HL-60 (cell line): ENCODE results near the gene OR6X1.

Experiments
- DNase-seq, 2 experiments: peaks; one replicate each; pipeline ENCODE4 v3.0.0-alpha.2; 2010 to 2020; ENCODE audit warnings: low read depth in 1 of 2, low spot score in 1 of 2
- H3K27ac ChIP-seq: fragments of 250-450 bp; sonication (Bioruptor Pico); replicated peaks from 2 replicates; pipeline ENCODE4 v1.5.1; 2020; ENCODE audit warnings: mild to moderate bottlenecking, moderate library complexity
- H3K27me3 ChIP-seq: fragments of 250-450 bp; sonication (Bioruptor Pico); 2 replicates; pipeline ENCODE4 v1.5.1; 2021; ENCODE audit warnings: mild to moderate bottlenecking, moderate library complexity; ENCODE audit not compliant: insufficient read depth, poor library complexity, severe bottlenecking
- H3K4me3 ChIP-seq: replicated peaks from 2 replicates; pipeline ENCODE4 v1.5.1; 2011; ENCODE audit warnings: mild to moderate bottlenecking, control low read depth, low read length; ENCODE audit not compliant: insufficient read depth
- CTCF ChIP-seq: IDR thresholded peaks from one replicate; pipeline ENCODE4 v1.5.1; 2011; ENCODE audit warnings: low read length, control low read depth, inconsistent platforms; ENCODE audit not compliant: insufficient read depth
- GABPA ChIP-seq: IDR thresholded peaks from 2 replicates; pipeline ENCODE4 v1.6.1; 2012; ENCODE audit warnings: low read depth
- POLR2AphosphoS5 ChIP-seq: IDR thresholded peaks from 2 replicates; pipeline ENCODE4 v1.6.1; 2012; ENCODE audit warnings: low read depth
- REST ChIP-seq: IDR thresholded peaks from 2 replicates; pipeline ENCODE4 v1.6.1; 2012; ENCODE audit warnings: low read depth; ENCODE audit not compliant: insufficient replicate concordance
- SPI1 ChIP-seq: IDR thresholded peaks from 2 replicates; pipeline ENCODE4 v1.6.1; 2012; ENCODE audit warnings: low read depth, mild to moderate bottlenecking, borderline replicate concordance

Gene OR6X1

GRCh38 chr11:123797114-123797513, 42.8 kb upstream of the OR6X1 start:
- TF ChIP-seq POLR2AphosphoS5 (no peak), SPI1 (no peak), REST (no peak), GABPA (no peak), CTCF (no peak)
- H3K27ac ChIP-seq: no peak overlapping the region
- H3K27me3 ChIP-seq: no peaks in the 10 kb centered on the region
- no peak for DNase-seq
- H3K4me3 ChIP-seq: no peak overlapping the region

DNA sequence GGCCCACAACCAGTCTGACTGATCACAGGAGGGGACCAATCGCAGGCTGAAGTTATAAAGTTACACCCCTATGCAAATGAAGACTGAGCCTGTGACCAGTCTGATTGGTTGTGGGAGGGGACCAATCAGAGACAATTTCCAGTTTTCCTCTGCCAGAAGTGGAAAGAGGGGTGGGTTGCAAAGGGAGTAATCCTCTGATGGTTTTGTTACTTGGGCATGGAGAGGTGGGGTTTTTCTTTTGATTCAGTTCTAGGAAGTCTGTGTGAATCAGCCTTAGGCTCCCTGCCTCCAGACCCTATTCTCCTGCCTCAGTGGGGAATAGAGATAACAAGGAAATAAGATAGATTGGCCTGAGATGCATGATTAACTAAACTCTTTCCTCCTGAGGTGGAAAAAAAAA, 41.9 kb upstream of the OR6X1 start:
- Histone ChIP-seq H3K27me3 (no peaks in the 10 kb centered on the region), H3K4me3 (no peak overlapping the region), H3K27ac (no peak overlapping the region)
- TF ChIP-seq CTCF (no peak), SPI1 (no peak), REST (no peak), GABPA (no peak), POLR2AphosphoS5 (no peak)
- DNase-seq: no peak

DNA sequence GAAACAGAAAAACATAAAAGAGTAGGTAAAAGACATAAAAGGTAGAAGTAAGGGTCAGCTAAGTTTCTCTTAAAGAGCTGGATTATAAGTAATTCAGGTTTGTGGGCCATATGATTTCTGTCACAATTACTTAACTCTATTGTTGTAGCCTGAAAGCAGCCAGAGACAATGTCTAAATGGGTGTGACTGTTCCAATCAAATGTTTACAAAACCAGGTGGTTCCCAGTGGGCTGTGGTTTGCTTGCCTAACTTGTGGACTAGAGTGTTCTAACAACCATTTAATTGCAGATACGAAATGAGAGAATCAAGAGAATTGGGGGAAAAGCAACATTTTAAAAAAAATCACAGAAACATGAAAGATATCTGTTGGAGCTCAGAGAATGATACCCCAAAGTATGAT, 29.2 kb upstream of the OR6X1 start:
- Histone ChIP-seq H3K4me3 (no peak overlapping the region), H3K27me3 (peaks cover 2% of the 10 kb centered on the region), H3K27ac (no peak overlapping the region)
- no peak for DNase-seq
- TF ChIP-seq POLR2AphosphoS5 (no peak), SPI1 (no peak), REST (no peak), GABPA (no peak), CTCF (no peak)
